Heart left ventricle (tissue), 13 donors: Measurements from ENCODE around the gene SORCS1.

Experiments
- POLR2A ChIP-seq, 2 donors: fragments of 450-650 bp; IDR thresholded peaks; one replicate each; pipeline ENCODE4 v1.6.1; 2017; ENCODE audit warnings: antibody characterized with exemption in 2 of 2, mild to moderate bottlenecking in 2 of 2, moderate library complexity in 2 of 2
- TF ChIP-seq, protein P1 (sequence below), 12 donors: fragments of 200-600 bp; sonication (generic) in 4 of 12; IDR thresholded peaks; one replicate each; pipeline versions ENCODE4 v1.5.0 to v1.8.0; 2018 to 2022; ENCODE audit warnings: antibody characterized with exemption in 12 of 12, mild to moderate bottlenecking in 5 of 12
- donor health status: ischemic (EF 13 %, LVEDD 7.1; RV severe dilation, severe dysfunction).
- donor health status: DM: no; HTN: yes; CAD: no.
- donor health status: DM: no; HTN: no; CAD: no.
- donor health status: ischemic (EF 25% LVEDD 6.9; RV normal size, moderate dysfunction).
- donor health status: ischemic (EF 25% LVEDD 5.7; RV mildly dilated, moderate dysfunction).
- donor health status: ischemic (EF 35%, LVEDD 5.7; RV mildly dilated, moderate dysfunction).
- donor health status: nonischemic (EF 11% LVEDD 7.7; RV severe dilation, severe dysfunction).
- donor health status: DM: yes; HTN: yes; CAD: no.
- donor health status: PGD.
- donor health status: ischemic (EF 29% LVEDD 5.4; RV normal size, mild dysfunction).
- donor health status: nonischemic (EF 23%, LVEDD 6.1; RV moderate dilation, normal function).

DNA sequence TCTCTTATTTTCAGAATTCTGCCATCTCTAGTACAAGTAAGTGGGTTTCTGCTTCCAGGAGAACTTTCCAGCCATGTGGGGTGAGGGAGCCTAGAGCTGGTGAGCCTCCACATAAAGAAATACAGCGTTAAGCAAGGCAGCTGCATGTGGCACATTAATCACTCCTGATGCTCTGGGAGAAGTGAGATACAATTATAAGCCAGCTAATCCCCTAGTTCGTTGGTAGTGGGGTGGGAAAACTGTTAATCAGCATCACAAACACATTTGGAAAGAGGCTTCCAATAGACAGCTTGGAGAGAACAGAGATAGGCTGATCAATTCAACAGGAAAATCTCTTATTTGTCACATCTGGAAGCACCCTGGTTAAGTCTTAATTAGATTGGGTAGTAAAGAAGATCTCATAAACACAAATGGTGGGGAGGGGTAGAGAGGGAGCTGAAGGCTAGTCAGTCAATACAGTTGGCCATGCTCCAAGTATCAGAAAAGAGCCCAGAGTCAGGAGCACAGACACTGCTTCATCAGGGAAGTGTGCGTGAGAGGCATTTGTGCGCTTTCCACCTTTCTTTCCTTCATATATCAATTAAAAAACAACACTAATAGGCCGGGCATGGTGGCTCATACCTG is 130.6 kb downstream of the SORCS1 start:
- TF ChIP-seq, protein P1, sequence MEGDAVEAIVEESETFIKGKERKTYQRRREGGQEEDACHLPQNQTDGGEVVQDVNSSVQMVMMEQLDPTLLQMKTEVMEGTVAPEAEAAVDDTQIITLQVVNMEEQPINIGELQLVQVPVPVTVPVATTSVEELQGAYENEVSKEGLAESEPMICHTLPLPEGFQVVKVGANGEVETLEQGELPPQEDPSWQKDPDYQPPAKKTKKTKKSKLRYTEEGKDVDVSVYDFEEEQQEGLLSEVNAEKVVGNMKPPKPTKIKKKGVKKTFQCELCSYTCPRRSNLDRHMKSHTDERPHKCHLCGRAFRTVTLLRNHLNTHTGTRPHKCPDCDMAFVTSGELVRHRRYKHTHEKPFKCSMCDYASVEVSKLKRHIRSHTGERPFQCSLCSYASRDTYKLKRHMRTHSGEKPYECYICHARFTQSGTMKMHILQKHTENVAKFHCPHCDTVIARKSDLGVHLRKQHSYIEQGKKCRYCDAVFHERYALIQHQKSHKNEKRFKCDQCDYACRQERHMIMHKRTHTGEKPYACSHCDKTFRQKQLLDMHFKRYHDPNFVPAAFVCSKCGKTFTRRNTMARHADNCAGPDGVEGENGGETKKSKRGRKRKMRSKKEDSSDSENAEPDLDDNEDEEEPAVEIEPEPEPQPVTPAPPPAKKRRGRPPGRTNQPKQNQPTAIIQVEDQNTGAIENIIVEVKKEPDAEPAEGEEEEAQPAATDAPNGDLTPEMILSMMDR (IDR thresholded peaks at IDR 0.05), result no peak
- TF ChIP-seq POLR2A (IDR thresholded peaks at IDR 0.05), result no peak
